Natural killer cell treated with Interleukin-12 subunit alpha and Interleukin-12 subunit beta and Interleukin-15 and Interleukin-18, amount 100 ng/mL, for 72 hours (primary cell): ENCODE results near the gene CTNNA1. TPM values are rescaled to one million over a fixed set of nuclear protein-coding genes. Genes with fewer than 3 reads are reported as not detected.
"Not testable (repeated sequence)": the region's sequence is repeated elsewhere in the genome, so short reads cannot be mapped to it uniquely, and the experiment has no call there.

Experiments used
- ATAC-seq, 2 donors: fragments of 150-1000 bp; cut with Tn5 transposase in 1 of 2; sonication (Bioruptor Pico), chemical (Tn5 transposase) in 1 of 2; 2 replicates each; pipeline ENCODE4 v1.10.0; 2021
- DNase-seq: peaks from one replicate; pipeline ENCODE4 v3.0.0; 2022; ENCODE audit warnings: low spot score
- H3K27ac Mint-ChIP-seq, 2 donors: 1 replicate in 1 of 2; 2 replicates in 1 of 2; pipeline ENCODE4 v1.8.0; 2022; ENCODE audit warnings: mixed read lengths in 2 of 2, mild to moderate bottlenecking in 1 of 2, moderate library complexity in 1 of 2
- H3K27me3 Mint-ChIP-seq, 2 donors: 1 replicate in 1 of 2; 2 replicates in 1 of 2; pipeline ENCODE4 v1.8.0; 2022; ENCODE audit warnings: mixed read lengths in 2 of 2
- H3K36me3 Mint-ChIP-seq: one replicate; pipeline ENCODE4 v1.8.0; 2022; ENCODE audit warnings: mixed read lengths
- H3K4me1 Mint-ChIP-seq, 2 donors: 1 replicate in 1 of 2; 2 replicates in 1 of 2; pipeline ENCODE4 v1.8.0; 2022; ENCODE audit warnings: low read depth in 2 of 2, mixed read lengths in 2 of 2, mild to moderate bottlenecking in 1 of 2
- H3K4me3 Mint-ChIP-seq: one replicate; pipeline ENCODE4 v1.8.0; 2022; ENCODE audit warnings: mixed read lengths
- H3K9me3 Mint-ChIP-seq: 2 replicates; pipeline ENCODE4 v1.8.0; 2022; ENCODE audit warnings: mixed read lengths
- total RNA-seq, 2 donors: library from RNA; stranded (reverse); gene quantifications; one replicate each; pipeline ENCODE4 v1.2.3, GENCODE V29; 2022

The CTNNA1 gene
- total RNA-seq, 2 donors from 2014 or later = 50.6 to 65.8 TPM

DNA sequence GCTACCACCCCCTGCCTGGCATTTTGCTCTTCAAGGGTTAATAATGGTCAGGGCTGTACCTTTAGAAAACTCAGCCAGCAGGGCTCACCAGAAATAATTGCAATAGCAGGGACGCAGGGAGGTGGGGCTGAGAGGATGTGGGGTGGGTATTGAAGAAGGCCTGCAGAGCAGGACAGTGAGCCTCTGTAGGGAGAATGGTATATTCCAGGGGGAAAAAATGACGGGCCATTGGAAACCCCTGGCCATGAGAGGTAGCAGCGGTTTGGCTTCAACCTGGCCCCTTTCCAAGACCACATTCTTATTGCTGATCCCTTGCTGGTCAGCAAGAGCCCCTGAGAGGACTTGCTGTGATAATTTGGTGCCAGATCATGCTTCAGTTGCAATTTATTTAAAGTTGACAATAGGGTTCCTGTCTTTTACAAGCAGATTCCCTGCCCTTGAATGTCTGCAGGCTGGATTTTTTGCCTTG is 36.7 kb upstream of the CTNNA1 start:
- Mint-ChIP-seq H3K4me3 (no peak overlapping the region), H3K27me3 (peaks cover 11 to 17% of the 10 kb centered on the region in 2 donors), H3K9me3 (no peaks in the 10 kb centered on the region), H3K27ac (no peak overlapping the region), H3K36me3 (no peaks in the 10 kb centered on the region), H3K4me1 (no peaks in the 10 kb centered on the region)
- DNase-seq (no peak), ATAC-seq (no peak)

DNA sequence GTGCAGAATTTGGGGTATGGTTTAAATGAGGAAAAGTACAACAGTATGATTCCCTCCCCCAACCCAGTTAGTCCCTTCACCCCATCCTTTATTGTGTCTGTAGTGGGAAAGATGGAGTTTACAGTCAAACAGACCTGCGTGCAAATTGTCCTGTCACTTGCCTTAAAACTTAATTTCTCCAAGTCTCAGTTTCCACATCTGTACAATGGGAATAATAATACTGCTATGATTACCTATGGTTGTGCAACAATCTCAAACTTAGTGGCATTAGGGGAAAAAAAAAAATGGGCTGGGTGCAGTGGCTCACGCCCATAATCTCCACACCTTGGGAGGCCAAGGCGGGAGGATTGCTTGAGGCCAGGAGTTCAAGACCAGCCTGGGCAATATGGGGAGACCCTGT is 35.8 kb upstream of the CTNNA1 start:
- ATAC-seq = no peak
- no peak for DNase-seq
- Mint-ChIP-seq H3K27me3 (peaks cover 13 to 17% of the 10 kb centered on the region in 2 donors), H3K9me3 (no peaks in the 10 kb centered on the region), H3K27ac (no peak overlapping the region), H3K36me3 (no peaks in the 10 kb centered on the region), H3K4me3 (no peak overlapping the region), H3K4me1 (no peaks in the 10 kb centered on the region)

DNA sequence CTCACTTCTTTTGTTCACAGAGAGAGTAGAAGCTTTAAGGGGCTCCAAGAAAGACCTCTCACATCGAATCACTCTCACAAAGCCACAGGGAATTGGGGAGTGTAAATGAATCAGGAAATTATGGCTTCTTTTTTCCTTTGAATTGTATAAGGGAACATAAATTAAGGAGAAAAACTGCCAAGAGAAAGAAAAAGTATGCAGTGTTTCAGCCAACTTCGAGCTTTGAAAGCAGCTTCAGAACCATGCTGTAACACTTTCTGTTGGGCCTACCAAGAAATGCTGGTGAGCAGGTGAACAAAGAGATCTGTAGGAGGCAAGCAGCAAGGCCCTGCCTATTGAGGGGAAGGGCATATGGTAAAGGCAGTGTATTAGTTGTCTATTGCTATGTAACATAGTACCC is 33.4 kb upstream of the CTNNA1 start:
- no peak for DNase-seq
- no peaks in the 10 kb centered on the region for H3K9me3 Mint-ChIP-seq
- H3K27me3 Mint-ChIP-seq = peaks cover 18 to 20% of the 10 kb centered on the region in 2 donors
- ATAC-seq = no peak
- no peak overlapping the region for H3K4me3 Mint-ChIP-seq
- no peaks in the 10 kb centered on the region for H3K36me3 Mint-ChIP-seq
- H3K4me1 Mint-ChIP-seq = no peaks in the 10 kb centered on the region
- no peak overlapping the region for H3K27ac Mint-ChIP-seq

DNA sequence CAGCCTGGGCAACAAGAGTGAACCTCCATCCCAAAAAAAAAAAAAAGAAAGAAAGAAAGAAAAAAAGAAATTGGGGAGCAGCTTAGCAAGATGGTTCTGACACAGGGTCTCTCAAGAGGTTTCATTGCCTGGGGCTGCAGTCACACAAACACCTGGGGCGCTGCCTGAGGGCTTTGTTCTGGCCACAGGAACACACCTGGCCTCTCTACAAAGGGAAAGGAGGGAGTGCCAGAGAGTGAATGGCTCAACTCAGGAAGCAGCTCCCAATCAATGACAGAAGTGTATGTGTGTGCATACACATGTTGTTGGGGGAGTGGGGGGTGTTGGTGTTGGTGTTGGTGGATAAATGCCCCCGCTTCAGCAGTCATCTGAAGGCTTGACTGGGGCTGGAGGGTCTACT is 32.4 kb upstream of the CTNNA1 start:
- DNase-seq (no peak), ATAC-seq (no peak)
- Mint-ChIP-seq H3K4me1 (no peaks in the 10 kb centered on the region), H3K27me3 (peaks cover 21 to 23% of the 10 kb centered on the region in 2 donors), H3K9me3 (no peaks in the 10 kb centered on the region), H3K4me3 (no peak overlapping the region), H3K36me3 (no peaks in the 10 kb centered on the region), H3K27ac (no peak overlapping the region)

DNA sequence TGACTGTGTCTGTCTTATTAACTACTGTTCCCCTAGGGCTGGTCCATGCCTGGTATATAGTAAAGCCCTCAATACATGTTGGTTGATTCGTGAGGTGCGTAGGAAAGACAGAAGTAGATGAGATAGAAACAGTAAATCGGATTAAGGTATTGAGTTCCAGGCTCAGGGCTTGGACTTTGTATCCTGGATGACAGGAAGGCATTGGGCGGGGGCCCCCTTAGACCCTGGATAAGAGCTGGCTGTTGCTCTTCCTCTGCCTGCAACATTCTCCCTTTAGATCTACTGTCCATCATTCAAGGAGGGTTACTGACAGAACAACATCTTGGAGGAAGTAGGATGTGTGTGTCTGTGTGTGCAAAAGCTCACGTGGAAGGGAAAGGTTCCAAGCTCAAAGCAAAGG is 31.2 kb upstream of the CTNNA1 start:
- no peak for ATAC-seq
- Mint-ChIP-seq H3K4me3 (no peak overlapping the region), H3K27me3 (peaks cover 26 to 30% of the 10 kb centered on the region in 2 donors), H3K9me3 (no peaks in the 10 kb centered on the region), H3K4me1 (no peaks in the 10 kb centered on the region), H3K27ac (no peak overlapping the region), H3K36me3 (no peaks in the 10 kb centered on the region)
- DNase-seq = no peak

DNA sequence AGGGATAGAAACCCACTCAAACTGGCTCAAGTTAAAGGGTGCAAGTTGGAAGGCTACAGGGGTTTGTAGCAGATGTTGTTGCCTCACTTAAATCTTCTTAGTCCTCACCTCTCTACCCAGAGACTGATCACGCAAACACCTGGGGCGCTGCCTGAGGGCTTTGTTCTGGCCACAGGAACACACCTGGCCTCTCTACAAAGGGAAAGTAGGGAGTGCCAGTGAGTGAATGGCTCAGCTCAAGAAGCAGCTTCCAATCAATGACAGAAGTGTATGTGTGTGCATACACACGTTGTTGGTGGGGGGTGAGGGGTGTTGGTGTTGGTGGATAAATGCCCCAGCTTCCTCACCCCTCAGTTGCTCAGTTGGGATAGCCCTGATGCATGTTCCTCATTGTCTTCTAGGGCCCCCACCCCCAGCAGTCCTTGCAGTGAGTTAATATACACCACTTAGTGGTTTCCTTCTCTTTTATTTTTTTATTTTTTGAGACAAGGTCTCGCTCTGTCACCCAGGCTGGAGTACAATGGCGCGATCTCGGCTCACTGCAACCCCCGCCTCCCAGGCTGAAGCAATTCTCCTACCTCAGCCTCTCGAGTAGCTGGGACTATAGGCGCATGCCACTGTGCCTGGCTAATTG is 30.6 kb upstream of the CTNNA1 start:
- Mint-ChIP-seq H3K36me3 (no peaks in the 10 kb centered on the region), H3K27ac (no peak overlapping the region), H3K4me3 (no peak overlapping the region), H3K27me3 (peaks cover 31 to 35% of the 10 kb centered on the region in 2 donors), H3K9me3 (no peaks in the 10 kb centered on the region), H3K4me1 (peaks cover 4 to 5% of the 10 kb centered on the region in 2 donors)
- no peak for ATAC-seq
- DNase-seq = no peak

DNA sequence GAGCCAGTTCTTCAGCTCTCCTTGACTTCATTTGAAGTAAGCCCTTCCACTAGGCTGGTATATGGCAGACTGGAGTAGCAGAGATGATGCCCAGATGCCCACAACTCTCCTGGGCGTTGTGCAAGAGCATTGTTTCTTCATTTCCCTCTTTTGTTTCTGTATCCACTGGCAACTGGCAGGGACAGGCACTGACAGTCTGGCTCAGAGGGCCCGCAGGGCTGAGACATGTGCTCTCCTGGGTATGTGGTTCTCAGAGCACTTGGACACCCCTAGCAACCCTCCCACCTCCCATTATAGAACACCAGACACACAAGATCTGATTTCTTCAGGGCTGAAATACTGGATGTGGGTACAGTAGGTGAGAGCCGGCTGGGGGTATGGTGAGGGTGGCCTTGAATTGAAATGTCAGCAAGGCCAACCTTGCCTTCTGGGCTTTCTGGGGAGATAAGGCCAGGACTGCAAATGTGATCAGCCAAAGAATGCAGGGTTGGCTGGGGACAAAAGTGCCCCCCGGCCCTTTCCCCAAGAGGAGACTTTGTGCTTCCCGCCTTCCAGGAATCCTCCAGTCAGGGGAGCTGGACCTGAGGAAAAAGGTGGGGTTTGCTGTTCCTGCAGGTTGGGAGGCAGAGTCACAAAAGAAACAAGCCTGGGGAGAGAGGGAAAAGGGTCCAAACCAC is 28.6 kb upstream of the CTNNA1 start:
- Mint-ChIP-seq H3K36me3 (no peaks in the 10 kb centered on the region), H3K27ac (no peak overlapping the region), H3K4me3 (no peak overlapping the region), H3K4me1 (peaks cover 4 to 8% of the 10 kb centered on the region in 2 donors), H3K27me3 (peaks cover 39 to 48% of the 10 kb centered on the region in 2 donors), H3K9me3 (no peaks in the 10 kb centered on the region)
- no peak for ATAC-seq
- DNase-seq = no peak

DNA sequence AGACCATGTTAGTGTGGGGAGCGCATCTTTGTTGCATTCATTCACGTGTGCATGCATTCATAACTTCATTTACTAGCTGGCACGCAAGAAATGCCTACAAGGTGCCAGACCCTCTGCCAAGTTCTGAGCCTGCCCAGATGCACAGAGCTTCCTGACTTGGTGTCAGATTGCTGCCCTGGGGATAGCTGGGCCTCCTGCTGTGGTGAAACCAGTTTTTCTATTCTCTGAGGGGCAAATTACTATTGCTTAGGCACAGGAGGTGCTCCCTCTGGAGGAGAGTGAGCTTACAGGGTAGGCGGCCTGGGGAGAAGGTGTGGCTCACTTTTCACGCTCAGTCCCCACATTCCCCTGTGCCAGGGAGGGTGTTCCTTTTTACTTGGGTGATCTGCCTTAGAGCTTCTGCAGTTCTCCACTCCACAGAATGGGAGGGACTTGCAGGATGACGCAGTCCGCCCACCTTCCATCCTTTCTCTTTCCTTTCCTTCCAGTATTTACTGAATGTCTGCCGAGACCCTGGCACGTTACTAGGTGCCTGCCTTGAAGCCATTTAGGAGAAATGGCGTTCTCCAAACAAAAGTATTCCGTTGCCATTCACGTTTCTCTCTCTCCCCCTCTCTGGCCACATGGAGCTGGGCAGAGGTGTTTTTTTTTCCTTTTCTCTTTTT is 27.9 kb upstream of the CTNNA1 start:
- Mint-ChIP-seq H3K4me3 (no peak overlapping the region), H3K27me3 (peaks cover 39 to 48% of the 10 kb centered on the region in 2 donors), H3K9me3 (no peaks in the 10 kb centered on the region), H3K4me1 (peaks cover 4 to 8% of the 10 kb centered on the region in 2 donors), H3K27ac (no peak overlapping the region), H3K36me3 (no peaks in the 10 kb centered on the region)
- no peak for DNase-seq
- ATAC-seq = no peak

DNA sequence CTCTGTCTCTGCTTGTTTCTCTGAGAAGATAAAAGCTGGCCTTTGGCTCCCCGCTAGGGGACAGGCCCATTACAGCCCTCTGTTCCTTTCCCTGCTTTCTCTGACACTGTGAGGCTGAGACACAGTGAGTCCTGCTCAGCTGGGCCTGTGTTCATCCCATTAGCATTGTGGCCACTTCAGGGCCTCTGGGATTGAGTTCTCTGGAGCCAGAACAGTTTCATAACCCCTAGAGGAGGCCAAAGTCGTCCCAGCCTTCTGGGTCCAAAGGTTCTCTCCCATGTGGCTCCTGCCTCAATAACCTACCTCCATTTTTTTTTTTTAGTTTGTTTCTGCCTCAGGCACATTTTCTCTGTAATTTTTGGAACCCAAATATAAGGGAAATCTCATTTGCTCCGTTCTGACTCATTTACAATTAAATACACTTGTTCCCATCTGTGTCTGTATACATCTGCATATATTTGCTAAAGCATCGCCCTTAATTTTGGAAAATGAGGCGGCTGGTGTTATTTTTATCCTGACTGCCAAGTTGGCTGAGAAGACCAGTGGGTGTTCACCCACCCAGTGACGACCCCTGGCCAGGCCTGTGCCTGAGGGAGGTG is 27.3 kb upstream of the CTNNA1 start:
- no peak overlapping the region for H3K27ac Mint-ChIP-seq
- H3K36me3 Mint-ChIP-seq = no peaks in the 10 kb centered on the region
- peaks cover 39 to 48% of the 10 kb centered on the region in 2 donors for H3K27me3 Mint-ChIP-seq
- no peak overlapping the region for H3K4me3 Mint-ChIP-seq
- no peaks in the 10 kb centered on the region for H3K9me3 Mint-ChIP-seq
- DNase-seq (no peak), ATAC-seq (no peak)
- H3K4me1 Mint-ChIP-seq = peaks cover 4 to 8% of the 10 kb centered on the region in 2 donors

DNA sequence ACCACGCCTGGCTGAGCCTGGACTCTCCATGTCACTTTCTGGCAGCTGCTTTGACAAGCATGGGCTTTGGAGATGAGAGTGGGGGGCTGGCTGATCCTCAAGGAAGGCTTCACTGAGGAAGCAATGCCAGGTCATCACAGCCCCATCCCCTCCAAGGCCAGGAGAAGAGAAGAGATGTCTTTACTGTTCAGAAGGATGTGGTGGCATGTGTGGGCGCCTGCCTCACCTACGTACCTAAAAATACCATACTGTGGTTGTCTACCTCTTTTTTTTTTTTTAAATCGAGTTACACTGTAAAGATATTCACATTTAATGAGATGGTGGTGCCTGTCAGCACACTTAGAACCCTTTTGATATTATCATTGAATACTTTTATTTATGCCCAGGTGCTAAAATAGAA is 26.4 kb upstream of the CTNNA1 start:
- ATAC-seq = no peak
- H3K27ac Mint-ChIP-seq = no peak overlapping the region
- no peak for DNase-seq
- no peaks in the 10 kb centered on the region for H3K36me3 Mint-ChIP-seq
- H3K4me3 Mint-ChIP-seq = no peak overlapping the region
- H3K9me3 Mint-ChIP-seq = no peaks in the 10 kb centered on the region
- H3K27me3 Mint-ChIP-seq = peaks cover 35 to 45% of the 10 kb centered on the region in 2 donors
- peaks cover 4 to 8% of the 10 kb centered on the region in 2 donors for H3K4me1 Mint-ChIP-seq

DNA sequence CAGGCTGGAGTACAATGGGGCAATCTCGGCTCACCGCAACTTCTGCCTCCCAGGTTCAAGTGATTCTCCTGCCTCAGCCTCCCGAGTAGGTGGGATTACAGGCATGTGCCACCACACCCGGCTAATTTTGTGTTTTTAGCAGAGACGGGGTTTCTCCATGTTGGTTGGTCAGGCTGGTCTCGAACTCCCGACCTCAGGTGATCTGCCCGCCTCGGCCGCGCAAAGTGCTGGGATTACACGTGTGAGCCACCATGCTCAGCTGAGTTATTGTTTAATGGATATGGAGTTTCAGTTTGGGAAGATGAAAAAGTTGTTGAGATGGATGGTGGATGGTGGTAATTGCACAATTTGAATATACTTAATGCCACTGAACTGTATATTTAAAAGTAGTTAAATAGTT is 22.7 kb upstream of the CTNNA1 start:
- not testable (repeated sequence) for ATAC-seq, H3K36me3 Mint-ChIP-seq, H3K27ac Mint-ChIP-seq, H3K9me3 Mint-ChIP-seq, DNase-seq, H3K4me3 Mint-ChIP-seq, H3K4me1 Mint-ChIP-seq
- peaks cover 28 to 31% of the 10 kb centered on the region in 2 donors for H3K27me3 Mint-ChIP-seq

DNA sequence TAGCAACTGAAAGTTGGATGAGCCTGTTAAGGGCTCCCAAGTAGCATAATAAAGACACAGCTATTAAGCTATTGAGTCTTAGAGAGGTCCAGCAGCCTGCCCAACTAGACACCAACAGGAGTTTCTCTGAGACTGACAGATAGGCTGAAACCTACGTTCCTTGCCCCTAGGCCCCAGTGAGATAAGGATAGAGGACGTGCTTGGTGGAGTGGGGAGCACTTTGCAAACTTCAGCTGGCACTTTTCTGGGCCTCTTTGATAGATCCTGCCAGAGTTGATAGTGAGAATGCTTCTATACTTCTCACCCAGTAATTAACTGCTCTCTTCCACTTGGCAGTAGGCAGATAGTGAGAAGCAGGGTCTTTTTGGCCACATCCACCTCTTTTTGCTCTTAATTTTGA is 20.8 kb upstream of the CTNNA1 start:
- Mint-ChIP-seq H3K4me1 (peaks cover under 1 to 5% of the 10 kb centered on the region in 2 donors), H3K27ac (no peak overlapping the region), H3K4me3 (no peak overlapping the region), H3K36me3 (no peaks in the 10 kb centered on the region), H3K27me3 (peaks cover 19 to 22% of the 10 kb centered on the region in 2 donors), H3K9me3 (no peaks in the 10 kb centered on the region)
- no peak for DNase-seq
- no peak for ATAC-seq

DNA sequence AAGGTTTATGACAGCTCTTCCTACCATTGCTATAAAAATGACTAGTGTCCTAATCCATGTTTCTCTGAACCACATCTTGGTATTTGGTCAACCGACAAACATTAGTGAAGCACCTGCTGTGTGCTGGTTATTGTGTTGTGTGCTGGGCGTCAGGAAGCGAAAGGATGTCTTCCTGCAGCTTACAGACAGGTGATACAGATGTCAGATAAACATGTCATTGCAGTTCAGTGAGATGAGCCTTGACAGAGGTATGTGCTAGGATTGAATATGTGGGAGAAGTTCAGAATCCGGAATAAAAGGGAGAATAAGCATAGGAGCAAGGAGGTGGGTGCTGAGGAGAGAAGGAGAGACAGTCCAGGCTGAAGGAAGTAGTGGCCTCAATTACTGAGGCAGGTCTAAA is 20.3 kb upstream of the CTNNA1 start:
- no peaks in the 10 kb centered on the region for H3K9me3 Mint-ChIP-seq
- no peak overlapping the region for H3K27ac Mint-ChIP-seq
- no peak for ATAC-seq
- no peak overlapping the region for H3K4me3 Mint-ChIP-seq
- no peaks in the 10 kb centered on the region for H3K36me3 Mint-ChIP-seq
- H3K27me3 Mint-ChIP-seq = peaks cover 14 to 17% of the 10 kb centered on the region in 2 donors
- no peak for DNase-seq
- no peaks in the 10 kb centered on the region for H3K4me1 Mint-ChIP-seq

DNA sequence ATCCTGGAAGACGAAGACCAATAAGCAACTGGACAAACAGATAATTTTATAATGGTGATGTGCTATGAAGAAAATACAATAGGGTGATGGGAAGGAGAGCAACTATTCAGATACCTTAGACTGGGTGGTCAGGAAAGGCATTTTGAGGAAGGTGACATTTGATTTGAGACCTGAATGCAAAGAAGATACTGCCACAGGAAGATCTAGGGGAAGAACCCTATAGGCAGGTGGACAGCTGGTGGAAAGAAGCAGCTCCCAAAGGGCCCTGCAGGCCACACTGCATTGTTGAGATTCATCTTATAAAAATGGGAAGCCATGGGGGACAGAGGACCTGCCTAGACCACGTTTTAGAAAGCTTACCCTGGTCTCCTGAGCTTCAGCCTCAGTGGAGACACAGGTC is 19.7 kb upstream of the CTNNA1 start:
- no peak overlapping the region for H3K4me3 Mint-ChIP-seq
- H3K9me3 Mint-ChIP-seq = no peaks in the 10 kb centered on the region
- no peak overlapping the region for H3K27ac Mint-ChIP-seq
- no peak for DNase-seq
- H3K36me3 Mint-ChIP-seq = no peaks in the 10 kb centered on the region
- H3K27me3 Mint-ChIP-seq = peaks cover 12 to 15% of the 10 kb centered on the region in 2 donors
- no peak for ATAC-seq
- no peaks in the 10 kb centered on the region for H3K4me1 Mint-ChIP-seq
